ENCODE results near the gene GDF3. TPM values are rescaled to one million over a fixed set of nuclear protein-coding genes. Genes with fewer than 3 reads are reported as not detected.
A peak's percentile ranks its signal among the peaks of the same experiment; 100 is the strongest.

Gene GDF3
- polyA plus RNA-seq, 2 of the 4 experiments (the other 2 are of a cell fraction): not detected

GRCh38 chr12:7716381-7716780, 20.8 kb upstream of the GDF3 start:
- ChIA-PET CTCF (interaction anchor here (0.6 to 1.8 kb wide), 11 partner anchors 10 to 278 kb away, joined by 3 to 7 read pairs (median 3); no protein-coding TSS in a partner anchor), POLR2A (no interaction called here)
- H3K4me2 ChIP-seq: no peak overlapping the region
- H3K27ac ChIP-seq: no peak overlapping the region
- H3K4me1 ChIP-seq: no peaks in the 10 kb centered on the region
- no peaks in the 10 kb centered on the region for H3K9me3 ChIP-seq
- peak; percentile 38 to 43 for DNase-seq (ENCODE audit: low read depth in 1 of 2, low spot score in 1 of 2)
- WGBS (ENCODE audit: missing lambda C conversion rate): 1% methylated on average over 5 of the region's 5 CpGs
- ATAC-seq: peak; percentile 84 to 85
- TF ChIP-seq RAD21 (conservative IDR thresholded peaks at IDR 0.05 in 1 of 2, IDR thresholded peaks at IDR 0.05 in 1 of 2) (peak; percentile 43 to 45; a peak in 4 of 5 replicates), ESRRA (IDR thresholded peaks at IDR 0.05; ENCODE audit: borderline replicate concordance, low read length) (no peak), USF2 (IDR thresholded peaks at IDR 0.05) (no peak), SMC3 (IDR thresholded peaks at IDR 0.05) (peak; percentile 14; the same call in 1 of the 3 replicates), CTCF (IDR thresholded peaks at IDR 0.05) (peak; percentile 47)
- no peak overlapping the region for H3K4me3 ChIP-seq
- FAIRE-seq: no peak

GRCh38 chr12:7712841-7713442, 17.4 kb upstream of the GDF3 start:
- Histone ChIP-seq H3K27ac (no peak overlapping the region), H3K4me3 (no peak overlapping the region), H3K4me1 (no peaks in the 10 kb centered on the region), H3K9me3 (no peaks in the 10 kb centered on the region), H3K4me2 (no peak overlapping the region)
- ATAC-seq (no peak), DNase-seq (ENCODE audit: low read depth in 1 of 2, low spot score in 1 of 2) (no peak), FAIRE-seq (no peak)
- CTCF ChIA-PET: no interaction called here
- POLR2A ChIA-PET: no interaction called here
- 74% methylated on average over 28 of the region's 28 CpGs for WGBS (ENCODE audit: missing lambda C conversion rate)
- TF ChIP-seq CTCF (IDR thresholded peaks at IDR 0.05) (no peak), CHD2 (IDR thresholded peaks at IDR 0.05; ENCODE audit: low read length, partially characterized antibody) (no peak), USF2 (IDR thresholded peaks at IDR 0.05) (no peak), ZC3H11A (IDR thresholded peaks at IDR 0.05) (no peak), SREBF2 (IDR thresholded peaks at IDR 0.05) (no peak)

GRCh38 chr12:7711133-7711532, 15.6 kb upstream of the GDF3 start, which contains the start of gene DPPA3:
TSS of gene DPPA3 (plus strand) at chr12:7711433. CDS start at chr12:7711571, 138 bp downstream.
- 46% methylated on average over 7 of the region's 7 CpGs for WGBS (ENCODE audit: missing lambda C conversion rate)
- ATAC-seq (no peak), FAIRE-seq (peak; percentile 49), DNase-seq (ENCODE audit: low read depth in 1 of 2, low spot score in 1 of 2) (no peak)
- H3K27ac ChIP-seq: no peak within 1 kb of the TSS
- H3K9me3 ChIP-seq: no peaks in the 10 kb centered on the region
- H3K4me3 ChIP-seq: no peak within 1 kb of the TSS
- ChIA-PET POLR2A (no interaction called here), CTCF (no interaction called here)
- TF ChIP-seq CTCF (IDR thresholded peaks at IDR 0.05): no peak
- TF ChIP-seq TFCP2L1 (CRISPR knock-in tag; IDR thresholded peaks at IDR 0.05): no peak
- no peak for TF ChIP-seq RARB (CRISPR knock-in tag; IDR thresholded peaks at IDR 0.05)
- no peak for TF ChIP-seq PBX3 (IDR thresholded peaks at IDR 0.05)
- no peak within 1 kb of the TSS for H3K4me2 ChIP-seq
- H3K4me1 ChIP-seq: no peaks in the 10 kb centered on the region
